Panc1 (cell line): ENCODE data around the gene INCENP. TPM values are rescaled to one million over a fixed set of nuclear protein-coding genes. Genes with fewer than 3 reads are reported as not detected.

ENCODE experiments used
- ATAC-seq: fragments of 200-7000 bp; cut with Tn5 transposase; 2 replicates; pipeline ENCODE4 v1.9.1; 2020; ENCODE audit warnings: mild to moderate bottlenecking, moderate library complexity
- BruUV-seq: library from RNA; stranded (reverse); fragments of 400-500 nt; replicated peaks from 2 replicates; lab custom pipeline; 2021; lab: Mats Ljungman, UMichigan
- CTCF ChIA-PET: fragments of 300-600 bp; sonication (Branson Sonifier 250); formaldehyde crosslinking; loops from one replicate; lab custom pipeline; 2022; ENCODE audit warnings: antibody characterized with exemption; lab: Charles Lee
- POLR2A ChIA-PET: fragments of 300-600 bp; sonication (Branson Sonifier 250); formaldehyde crosslinking; loops from one replicate; lab custom pipeline; 2022; ENCODE audit warnings: antibody characterized with exemption; lab: Charles Lee
- DNase-seq: peaks from one replicate; pipeline ENCODE4 v3.0.0-alpha.2; 2010; ENCODE audit warnings: low read depth, low spot score
- H3K27ac ChIP-seq: 2 replicates; pipeline ENCODE4 v1.5.1; 2011; ENCODE audit warnings: mild to moderate bottlenecking, low read length, inconsistent platforms
- H3K27me3 ChIP-seq: fragments of 200-500 bp; sonication (Bioruptor generic); 2 replicates; pipeline ENCODE4 v1.6.0; 2014; ENCODE audit warnings: low read length, inconsistent platforms; ENCODE audit not compliant: control insufficient read depth, insufficient read depth
- H3K36me3 ChIP-seq: fragments of 200-500 bp; sonication (Bioruptor generic); 2 replicates; pipeline ENCODE4 v1.5.1; 2014; ENCODE audit warnings: inconsistent platforms, mild to moderate bottlenecking, low read length, moderate library complexity; ENCODE audit not compliant: control insufficient read depth, insufficient read depth
- H3K4me1 ChIP-seq: 2 replicates; pipeline ENCODE4 v1.5.1; 2011; ENCODE audit warnings: inconsistent platforms, mild to moderate bottlenecking, low read length, moderate library complexity; ENCODE audit not compliant: control insufficient read depth, insufficient read depth
- H3K4me3 ChIP-seq, 2 experiments: 2 replicates each; pipeline ENCODE4 v1.5.1; 2011 to 2012; ENCODE audit warnings: low read depth in 2 of 2, low read length in 2 of 2, mild to moderate bottlenecking in 2 of 2, inconsistent platforms in 1 of 2, moderate library complexity in 1 of 2
- H3K9me3 ChIP-seq: fragments of 200-500 bp; sonication (Bioruptor generic); 2 replicates; pipeline ENCODE4 v1.5.1; 2014; ENCODE audit warnings: low read depth, mild to moderate bottlenecking, inconsistent platforms, low read length, moderate library complexity; ENCODE audit not compliant: control insufficient read depth, insufficient read depth
- CTCF ChIP-seq: fragments of 450-650 bp; IDR thresholded peaks from 2 replicates; pipeline ENCODE4 v1.5.1; 2017; ENCODE audit warnings: mild to moderate bottlenecking
- POLR2AphosphoS5 ChIP-seq: IDR thresholded peaks from 2 replicates; pipeline ENCODE4 v1.6.1; 2012; ENCODE audit warnings: mild to moderate bottlenecking, low read depth, low read length, moderate library complexity
- REST ChIP-seq, 2 experiments: IDR thresholded peaks; 2 replicates each; pipeline ENCODE4 v1.6.1; 2011 to 2012; ENCODE audit warnings: low read depth in 2 of 2, control low read depth in 1 of 2, low read length in 1 of 2, mild to moderate bottlenecking in 1 of 2, moderate library complexity in 1 of 2; ENCODE audit not compliant: insufficient read depth in 1 of 2
- SIN3A ChIP-seq: IDR thresholded peaks from 2 replicates; pipeline ENCODE4 v1.6.1; 2012; ENCODE audit warnings: low read depth, mild to moderate bottlenecking, low read length, moderate library complexity, borderline replicate concordance; ENCODE audit not compliant: insufficient read depth
- TCF7L2 ChIP-seq: IDR thresholded peaks from 2 replicates; pipeline ENCODE4 v1.6.1; 2011; ENCODE audit warnings: mild to moderate bottlenecking, low read depth, low read length, inconsistent platforms
- in situ Hi-C: cut with HindIII; loops from 2 replicates; pipeline ENCODE4 v1.10.0; 2016; ENCODE audit warnings: low sequenced_read_pairs, low pct_unique_long_range_greater_than_20kb
- intact Hi-C: fragments of 100-400 bp; cut with micrococcal nuclease; formaldehyde crosslinking; loops from one replicate; pipeline ENCODE4 v1.10.0; 2022; ENCODE audit not compliant: unreplicated experiment
- total RNA-seq: library from RNA; stranded (reverse); gene quantifications from one replicate; pipeline ENCODE4 v1.2.1, GENCODE V29; 2021; ENCODE audit not compliant: unreplicated experiment

The INCENP gene
- total RNA-seq, 1 experiment from 2014 or later: 81.5 TPM

GRCh38 chr11:62145261-62145871 is 21.6 kb downstream of the INCENP start:
- ATAC-seq (no peak), DNase-seq (no peak)
- Histone ChIP-seq H3K36me3 (peaks cover 9% of the 10 kb centered on the region), H3K4me3 (no peak overlapping the region), H3K9me3 (no peaks in the 10 kb centered on the region), H3K27ac (no peak overlapping the region), H3K4me1 (no peaks in the 10 kb centered on the region), H3K27me3 (no peaks in the 10 kb centered on the region)
- in situ Hi-C loops (no loop called here), intact Hi-C loops (no loop called here)
- no peak for TF ChIP-seq REST (IDR thresholded peaks at IDR 0.05; ENCODE audit: insufficient read depth in 1 of 2, low read depth in 2 of 2, low read length in 1 of 2)
- no peak for TF ChIP-seq SIN3A
- TF ChIP-seq TCF7L2: no peak
- no peak for TF ChIP-seq CTCF
- no peak for TF ChIP-seq POLR2AphosphoS5
- ChIA-PET CTCF (no interaction called here), POLR2A (no interaction called here)
- BruUV-seq: no TSS peak

GRCh38 chr11:62146476-62147200 is 22.8 kb downstream of the INCENP start:
- CTCF ChIA-PET: no interaction called here
- no peak for TF ChIP-seq TCF7L2
- TF ChIP-seq POLR2AphosphoS5: no peak
- TF ChIP-seq CTCF: no peak
- no peak for TF ChIP-seq REST (IDR thresholded peaks at IDR 0.05; ENCODE audit: insufficient read depth in 1 of 2, low read depth in 2 of 2, low read length in 1 of 2)
- no peak for TF ChIP-seq SIN3A
- Histone ChIP-seq H3K9me3 (no peaks in the 10 kb centered on the region), H3K4me1 (no peaks in the 10 kb centered on the region), H3K36me3 (peaks cover 11% of the 10 kb centered on the region), H3K27ac (no peak overlapping the region), H3K27me3 (no peaks in the 10 kb centered on the region), H3K4me3 (no peak overlapping the region)
- DNase-seq (no peak), ATAC-seq (no peak)
- intact Hi-C loops: no loop called here
- in situ Hi-C loops: no loop called here
- POLR2A ChIA-PET: no interaction called here
- no TSS peak for BruUV-seq
